Measurements from ENCODE around the gene GNAO1.

GNAO1 gene

GRCh38 chr16:56295739-56296527 lies 104.6 kb downstream of the GNAO1 start:
- FAIRE-seq, result no peak

- FAIRE-seq, result no peak
These were observed 106.4 kb downstream of the GNAO1 start for GRCh38 chr16:56297684-56298083.

DNA sequence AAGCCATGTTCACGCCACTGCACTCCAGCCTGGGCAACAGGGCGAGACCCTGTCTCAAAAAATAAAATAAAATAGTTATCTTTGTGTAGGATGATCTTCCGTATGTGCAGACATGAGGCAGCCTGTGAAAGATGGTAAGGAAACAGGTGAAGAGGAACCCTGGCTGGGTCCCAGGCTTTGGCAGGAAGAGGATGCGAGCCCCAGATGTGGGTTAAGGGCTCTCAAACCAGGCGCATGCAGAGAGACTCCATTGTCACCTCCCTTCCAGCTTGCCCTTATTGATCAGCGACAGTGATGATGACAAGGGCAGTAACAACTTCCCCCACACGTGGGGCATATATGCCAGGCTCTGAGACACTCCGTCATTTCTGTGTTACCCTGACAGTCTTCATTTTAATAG lies 106.8 kb downstream of the GNAO1 start:
- FAIRE-seq, result no peak

- no peak for FAIRE-seq
These were observed 107.8 kb downstream of the GNAO1 start for GRCh38 chr16:56298948-56299596.

- no peak for FAIRE-seq
These were observed 108.9 kb downstream of the GNAO1 start for GRCh38 chr16:56300242-56300623.

DNA sequence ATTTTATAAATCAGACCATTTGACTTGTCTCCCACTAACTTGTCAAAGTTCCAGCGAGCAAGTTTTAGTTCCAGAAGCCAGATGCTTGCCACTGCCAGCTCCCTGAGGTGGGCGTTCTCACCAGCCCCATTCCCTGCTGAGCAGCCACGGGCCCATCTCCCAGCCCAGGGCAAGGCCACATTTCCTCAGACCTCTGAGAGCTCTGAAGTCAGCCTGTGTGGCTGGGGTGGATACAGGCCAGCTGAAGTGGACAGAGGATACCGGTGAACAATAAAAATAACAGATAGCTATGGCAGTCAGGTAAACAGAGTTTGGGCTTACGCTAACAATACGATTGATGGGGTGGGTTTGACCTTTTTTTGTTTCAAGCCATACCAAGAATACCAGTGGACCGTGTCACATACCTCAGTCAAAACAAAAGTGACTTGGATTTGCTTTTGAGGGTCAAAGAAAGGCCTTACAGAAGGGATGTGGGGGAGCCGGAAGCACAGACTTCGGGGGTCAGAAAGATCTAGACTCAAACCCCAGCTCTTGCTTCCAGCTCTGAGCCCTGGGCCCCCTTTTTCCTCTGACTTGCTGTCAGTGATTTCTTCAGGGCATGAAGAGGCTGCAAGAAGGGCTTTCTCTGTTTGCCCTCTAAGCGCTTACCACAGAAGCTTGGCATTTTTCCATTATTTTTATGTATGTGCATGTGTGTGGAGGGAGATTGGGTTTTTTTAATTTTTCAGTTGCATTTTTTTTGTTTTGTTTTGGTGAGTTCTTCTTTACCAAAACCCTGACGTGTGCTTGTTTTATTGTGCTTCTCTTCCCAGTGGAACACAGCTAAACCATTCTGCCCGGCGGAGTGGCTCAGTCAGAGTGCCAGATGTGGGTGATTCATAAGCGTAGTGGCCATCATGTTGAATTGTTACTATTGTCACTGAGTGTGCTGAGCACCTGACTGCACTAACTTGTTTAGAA lies 109.9 kb downstream of the GNAO1 start:
- no peak for FAIRE-seq

DNA sequence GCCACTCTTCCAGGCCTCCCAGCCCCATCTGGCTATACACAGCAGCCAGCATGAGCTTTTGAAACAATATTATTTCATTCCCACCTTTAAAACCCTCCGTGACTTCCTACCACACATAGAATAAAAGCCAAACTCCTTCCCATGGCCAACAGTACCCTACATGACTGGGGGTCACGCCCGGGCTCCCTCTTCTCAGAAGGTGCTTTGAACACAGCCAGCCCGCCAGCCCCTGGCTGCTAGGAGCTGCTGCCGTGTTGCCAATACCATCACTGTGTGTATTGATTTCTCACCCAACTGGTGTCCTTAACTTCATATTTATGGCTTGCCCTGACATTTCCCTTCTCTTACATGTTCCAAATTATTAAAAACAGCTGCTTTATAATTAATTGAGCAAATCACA lies 111.2 kb downstream of the GNAO1 start:
- FAIRE-seq, result no peak

DNA sequence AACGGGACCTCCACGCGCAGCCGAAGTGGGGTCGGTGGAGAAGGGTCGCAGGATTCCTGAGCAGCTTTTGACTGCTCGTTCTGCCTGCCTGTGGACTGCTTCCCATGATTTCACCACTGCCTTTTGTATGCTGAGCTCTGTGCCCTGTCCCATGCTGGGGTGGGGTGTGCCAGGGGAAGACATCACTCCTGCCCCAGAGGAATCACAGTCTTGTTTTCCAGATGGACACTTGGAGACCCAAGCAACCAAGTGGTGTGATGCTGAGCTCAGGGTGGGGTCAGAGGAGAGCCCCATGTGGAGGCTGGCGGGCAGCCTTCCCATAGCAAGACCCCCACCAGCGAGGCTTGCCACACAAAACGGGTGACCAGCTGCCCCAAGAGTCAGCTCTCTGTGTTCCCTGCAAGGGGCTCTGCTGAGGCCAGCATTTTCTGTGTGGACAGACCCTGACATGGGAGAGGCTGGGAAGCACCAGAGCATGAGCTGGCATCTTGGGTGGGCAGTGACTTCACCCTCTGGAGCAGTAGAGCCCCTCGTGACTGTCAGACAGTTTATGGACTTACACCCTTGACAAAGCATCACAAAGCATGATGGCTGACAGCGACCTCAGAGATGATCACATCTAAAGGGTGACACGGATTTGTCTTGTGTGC lies 111.9 kb downstream of the GNAO1 start:
- FAIRE-seq, result no peak

DNA sequence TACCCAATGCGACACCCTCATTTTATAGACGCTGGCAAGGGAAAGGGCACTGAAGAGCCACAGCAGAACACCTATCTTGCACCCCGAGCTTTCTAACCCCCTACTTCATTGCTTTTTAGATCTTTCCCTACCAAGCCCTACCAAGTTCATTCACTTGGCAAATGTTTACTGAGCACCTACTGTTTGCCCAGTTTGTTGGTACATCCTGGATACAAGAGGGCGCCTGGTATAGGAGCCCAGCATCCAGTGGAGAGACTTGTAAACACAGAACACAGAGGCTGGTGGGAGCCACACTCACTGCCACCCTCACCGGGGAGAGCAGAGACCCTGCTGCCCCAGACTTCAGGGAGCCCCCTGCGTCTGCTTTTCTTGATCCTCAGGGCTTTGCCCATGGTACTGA lies 112.6 kb downstream of the GNAO1 start:
- no peak for FAIRE-seq

- no peak for FAIRE-seq
These were observed 114.8 kb downstream of the GNAO1 start for GRCh38 chr16:56305956-56306565.

DNA sequence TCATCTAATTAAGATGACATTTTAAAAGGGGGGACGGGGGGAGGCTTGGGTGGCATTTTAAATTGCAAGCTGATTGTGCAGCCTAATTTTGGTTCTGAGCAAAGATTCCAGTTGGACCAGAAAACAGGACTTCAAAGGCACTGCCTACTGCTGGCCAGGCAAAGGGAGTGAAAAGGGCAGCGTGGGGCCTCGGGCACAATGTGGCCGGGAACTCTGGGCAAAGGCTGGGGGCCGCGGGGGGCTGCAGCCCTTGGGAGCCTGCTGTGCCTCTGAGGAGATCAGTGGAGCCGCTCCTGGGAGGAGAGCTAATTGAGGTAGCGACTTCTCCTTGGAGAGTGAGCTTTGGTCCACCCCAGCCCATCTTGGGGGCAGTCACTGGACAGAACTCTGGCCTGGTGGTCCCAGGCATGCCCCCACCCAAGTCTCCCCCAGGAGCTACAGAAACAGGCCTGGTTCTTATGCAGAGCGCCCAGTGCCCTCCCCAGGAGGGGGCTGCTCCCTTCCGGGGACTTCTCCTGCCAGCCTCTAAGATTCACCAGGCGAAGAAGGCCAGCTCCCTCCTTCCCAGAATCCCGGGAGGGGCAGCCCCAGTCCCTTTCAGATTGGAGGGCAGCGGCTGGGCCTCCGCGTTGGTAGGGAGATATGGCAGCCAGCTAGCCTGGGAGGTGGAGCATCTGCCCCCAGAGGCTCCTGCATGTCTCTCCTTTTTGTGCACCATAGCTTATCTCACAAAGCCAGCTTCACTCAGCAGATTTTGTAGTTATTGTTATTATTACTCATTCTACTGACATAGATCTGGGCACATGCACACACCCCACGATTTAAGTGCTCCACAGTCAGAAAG lies 115.6 kb downstream of the GNAO1 start:
- FAIRE-seq, result no peak

DNA sequence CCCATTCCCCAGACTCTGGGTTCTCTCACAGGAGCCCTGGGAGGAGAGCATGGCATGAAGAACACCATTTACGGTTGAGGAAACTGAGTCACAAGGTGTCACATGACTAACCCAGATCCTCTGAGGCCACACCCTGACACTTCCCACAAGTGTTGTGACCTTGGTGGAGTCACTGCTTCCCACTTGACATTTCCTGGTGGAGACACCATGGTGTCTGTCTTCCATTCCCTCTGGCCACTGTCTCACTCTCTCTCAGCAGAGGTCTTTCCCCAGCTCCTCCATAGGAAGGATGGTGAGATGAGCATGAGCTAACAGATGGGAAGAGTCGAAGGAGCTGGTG lies 116.2 kb downstream of the GNAO1 start:
- FAIRE-seq, result no peak

- no peak for FAIRE-seq
These were observed 117.7 kb downstream of the GNAO1 start for GRCh38 chr16:56309008-56309407.

GRCh38 chr16:56310690-56311089 lies 119.4 kb downstream of the GNAO1 start:
- FAIRE-seq, result no peak

- FAIRE-seq, result no peak
These were observed 120.1 kb downstream of the GNAO1 start for GRCh38 chr16:56311208-56312027.

DNA sequence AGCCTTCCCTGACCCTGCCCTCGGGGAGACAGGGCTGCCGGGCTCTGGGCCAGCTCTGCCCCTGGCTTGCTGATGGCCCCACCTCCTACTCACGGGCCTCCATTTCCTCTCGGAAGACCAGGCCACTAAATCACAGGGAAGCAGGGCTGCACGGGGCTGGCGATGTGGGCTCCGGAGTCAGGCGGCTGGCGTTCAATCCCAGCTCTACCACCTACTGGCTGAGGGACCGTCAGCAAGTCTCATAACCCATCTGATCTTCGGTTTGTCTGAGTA lies 120.7 kb downstream of the GNAO1 start:
- no peak for FAIRE-seq

- FAIRE-seq, result no peak
These were observed 121.3 kb downstream of the GNAO1 start for GRCh38 chr16:56312556-56312955.

DNA sequence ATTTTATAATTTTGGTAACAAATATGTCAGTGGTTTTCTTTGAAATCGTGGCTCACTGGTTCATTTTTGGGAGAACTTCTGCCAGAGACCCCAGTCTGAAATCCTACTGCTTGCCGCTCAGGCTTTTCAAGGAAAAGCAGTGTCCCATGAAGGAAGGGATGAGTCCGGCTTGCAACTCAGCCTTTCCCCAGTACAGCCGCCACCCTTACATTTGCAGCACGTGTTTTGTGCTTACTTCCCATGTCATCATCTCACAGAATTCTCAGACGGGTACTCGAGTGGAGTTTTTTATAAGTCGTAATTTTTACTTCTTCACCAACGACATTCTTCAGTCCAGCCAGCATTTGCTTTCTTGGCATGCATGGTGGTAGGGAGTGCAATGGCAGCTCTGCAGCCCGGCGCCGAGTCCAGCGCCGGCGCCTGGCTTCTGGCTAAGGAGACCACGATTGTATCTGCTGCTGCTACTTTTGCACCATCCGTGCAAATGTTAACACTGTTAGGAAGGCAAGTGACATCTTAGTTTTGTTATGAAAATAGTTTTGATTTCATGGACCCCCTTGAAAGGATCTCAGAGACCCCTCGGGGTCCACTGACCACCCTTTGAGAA lies 123.1 kb downstream of the GNAO1 start:
- FAIRE-seq, result no peak

- no peak for FAIRE-seq
These were observed 124.7 kb downstream of the GNAO1 start for GRCh38 chr16:56315955-56316354.

DNA sequence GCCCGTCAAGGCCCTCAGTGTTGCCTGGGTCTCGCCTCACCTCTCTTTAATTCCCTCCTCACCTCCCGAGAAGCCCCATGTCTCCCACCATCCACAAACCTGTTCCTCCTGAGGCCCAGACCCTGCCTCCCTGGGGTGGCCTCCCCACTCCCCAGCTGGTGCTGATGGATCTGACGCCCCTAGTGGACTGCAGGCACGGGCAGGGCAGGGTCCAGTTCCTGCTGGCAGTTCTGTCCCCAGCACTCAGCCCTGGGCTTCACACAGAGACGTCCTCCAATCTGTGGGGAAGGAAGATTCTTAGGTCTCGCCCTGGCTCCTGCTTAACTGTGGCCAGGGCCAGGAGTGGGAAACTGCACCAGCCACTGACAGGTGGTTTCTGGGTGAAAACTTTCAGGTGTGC lies 125.3 kb downstream of the GNAO1 start:
- no peak for FAIRE-seq
